ENCODE results near the gene DMRT2.

DNA sequence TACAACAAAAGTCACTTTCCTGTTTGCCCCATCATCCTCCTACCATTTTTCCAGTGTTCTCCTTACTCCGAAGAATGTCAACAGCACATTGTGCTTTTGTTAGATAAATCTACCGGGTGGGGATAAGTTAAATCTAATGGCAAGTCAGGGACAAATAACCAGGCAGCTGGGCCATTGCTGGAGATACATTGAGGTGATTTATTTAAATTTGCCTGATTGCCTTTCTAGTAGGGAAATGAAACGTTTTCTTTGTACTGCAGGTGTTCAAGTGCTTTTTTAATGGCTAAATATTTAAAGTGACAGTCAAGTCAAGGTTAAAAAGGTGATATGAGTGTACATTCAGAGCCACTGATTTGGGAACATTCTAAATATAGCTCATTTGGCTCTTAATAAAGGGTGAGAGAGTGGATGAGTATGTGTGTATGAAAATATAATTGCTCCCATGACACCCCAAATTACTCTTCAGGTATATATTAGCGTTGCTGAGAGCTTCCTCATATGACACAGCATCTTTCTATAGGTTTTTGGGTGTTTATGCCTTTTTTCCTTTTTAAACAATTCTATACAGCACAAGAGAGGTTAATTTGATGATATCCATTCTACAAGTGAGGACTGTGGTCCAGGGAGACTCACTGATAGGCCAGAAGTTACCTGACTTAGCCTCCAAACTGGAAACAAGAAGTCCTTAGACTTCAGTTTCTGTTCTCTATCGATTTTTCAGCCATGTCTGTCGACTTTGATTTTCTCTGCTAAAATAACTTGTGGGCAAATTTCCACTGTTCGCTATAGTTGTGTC lies 51.9 kb downstream of the DMRT2 start:
- TF ChIP-seq, protein P1, sequence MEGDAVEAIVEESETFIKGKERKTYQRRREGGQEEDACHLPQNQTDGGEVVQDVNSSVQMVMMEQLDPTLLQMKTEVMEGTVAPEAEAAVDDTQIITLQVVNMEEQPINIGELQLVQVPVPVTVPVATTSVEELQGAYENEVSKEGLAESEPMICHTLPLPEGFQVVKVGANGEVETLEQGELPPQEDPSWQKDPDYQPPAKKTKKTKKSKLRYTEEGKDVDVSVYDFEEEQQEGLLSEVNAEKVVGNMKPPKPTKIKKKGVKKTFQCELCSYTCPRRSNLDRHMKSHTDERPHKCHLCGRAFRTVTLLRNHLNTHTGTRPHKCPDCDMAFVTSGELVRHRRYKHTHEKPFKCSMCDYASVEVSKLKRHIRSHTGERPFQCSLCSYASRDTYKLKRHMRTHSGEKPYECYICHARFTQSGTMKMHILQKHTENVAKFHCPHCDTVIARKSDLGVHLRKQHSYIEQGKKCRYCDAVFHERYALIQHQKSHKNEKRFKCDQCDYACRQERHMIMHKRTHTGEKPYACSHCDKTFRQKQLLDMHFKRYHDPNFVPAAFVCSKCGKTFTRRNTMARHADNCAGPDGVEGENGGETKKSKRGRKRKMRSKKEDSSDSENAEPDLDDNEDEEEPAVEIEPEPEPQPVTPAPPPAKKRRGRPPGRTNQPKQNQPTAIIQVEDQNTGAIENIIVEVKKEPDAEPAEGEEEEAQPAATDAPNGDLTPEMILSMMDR (IDR thresholded peaks at IDR 0.05; ENCODE audit: low read depth, low read length, poor library complexity, severe bottlenecking): no peak
- no peak for TF ChIP-seq EZH2phosphoT487 (IDR thresholded peaks at IDR 0.05; ENCODE audit: borderline replicate concordance, low read length)

Data from DOHH2 (cell line).